H9 (cell line): ENCODE measurements around the gene SLC2A4RG. TPM values are rescaled to one million over a fixed set of nuclear protein-coding genes. Genes with fewer than 3 reads are reported as not detected.

Source experiments
- DNase-seq: peaks from one replicate; pipeline ENCODE4 v3.0.0-alpha.2; 2017
- H2AFZ ChIP-seq: one replicate; pipeline ENCODE4 v1.6.1; 2013; ENCODE audit warnings: mild to moderate bottlenecking, low read length, control low read depth, moderate library complexity
- H2AK5ac ChIP-seq: 2 replicates; pipeline ENCODE4 v1.6.1; 2013; ENCODE audit warnings: low read length, control low read depth, mixed read lengths; ENCODE audit not compliant: insufficient read length
- H2BK120ac ChIP-seq: one replicate; pipeline ENCODE4 v1.6.1; 2013; ENCODE audit warnings: low read depth, mild to moderate bottlenecking, low read length, control low read depth, inconsistent platforms; ENCODE audit not compliant: poor library complexity, severe bottlenecking
- H2BK12ac ChIP-seq: 2 replicates; pipeline ENCODE4 v1.6.1; 2013; ENCODE audit warnings: low read length, control low read depth, mixed read lengths, low read depth; ENCODE audit not compliant: insufficient read length
- H2BK15ac ChIP-seq: 2 replicates; pipeline ENCODE4 v1.6.1; 2013; ENCODE audit warnings: low read depth, low read length, control low read depth
- H2BK20ac ChIP-seq: one replicate; pipeline ENCODE4 v1.6.1; 2013; ENCODE audit warnings: low read depth, mild to moderate bottlenecking, low read length, control low read depth, inconsistent platforms; ENCODE audit not compliant: poor library complexity, severe bottlenecking
- H2BK5ac ChIP-seq: 2 replicates; pipeline ENCODE4 v1.6.1; 2013; ENCODE audit warnings: low read length, control low read depth, mixed read lengths; ENCODE audit not compliant: insufficient read length
- H3K14ac ChIP-seq: 2 replicates; pipeline ENCODE4 v1.6.1; 2013; ENCODE audit warnings: low read length, control low read depth; ENCODE audit not compliant: insufficient read depth
- H3K18ac ChIP-seq: 2 replicates; pipeline ENCODE4 v1.6.1; 2013; ENCODE audit warnings: low read depth, mild to moderate bottlenecking, mixed read lengths, low read length, control low read depth; ENCODE audit not compliant: insufficient read length
- H3K23ac ChIP-seq: 2 replicates; pipeline ENCODE4 v1.6.1; 2013; ENCODE audit warnings: low read length, control low read depth, mixed read lengths, low read depth; ENCODE audit not compliant: insufficient read length
- H3K23me2 ChIP-seq: 2 replicates; pipeline ENCODE4 v1.6.1; 2013; ENCODE audit warnings: low read depth, mild to moderate bottlenecking, mixed read lengths, low read length, control low read depth; ENCODE audit not compliant: insufficient read length, poor library complexity, severe bottlenecking
- H3K27ac ChIP-seq: 2 replicates; pipeline ENCODE4 v1.5.1; 2013; ENCODE audit warnings: low read length, control low read depth, mixed read lengths, low read depth; ENCODE audit not compliant: insufficient read length
- H3K27me3 ChIP-seq: 2 replicates; pipeline ENCODE4 v1.6.1; 2013; ENCODE audit warnings: low read length, control low read depth, inconsistent platforms; ENCODE audit not compliant: insufficient read depth
- H3K4ac ChIP-seq: 2 replicates; pipeline ENCODE4 v1.6.1; 2013; ENCODE audit warnings: low read depth, mild to moderate bottlenecking, control low read depth, inconsistent platforms, low read length, moderate library complexity
- H3K4me1 ChIP-seq: 2 replicates; pipeline ENCODE4 v1.6.1; 2013; ENCODE audit warnings: low read length, control low read depth, inconsistent platforms; ENCODE audit not compliant: insufficient read depth
- H3K4me2 ChIP-seq: 2 replicates; pipeline ENCODE4 v1.6.1; 2013; ENCODE audit warnings: low read length, control low read depth, mixed read lengths; ENCODE audit not compliant: insufficient read length, insufficient read depth
- H3K56ac ChIP-seq: 2 replicates; pipeline ENCODE4 v1.6.1; 2013; ENCODE audit warnings: low read depth, mild to moderate bottlenecking, mixed read lengths, low read length, control low read depth; ENCODE audit not compliant: insufficient read length
- H3K79me1 ChIP-seq: 2 replicates; pipeline ENCODE4 v1.6.1; 2013; ENCODE audit warnings: low read depth, mild to moderate bottlenecking, moderate library complexity, low read length, control low read depth, inconsistent platforms; ENCODE audit not compliant: insufficient read depth, poor library complexity, severe bottlenecking
- H3K79me2 ChIP-seq: 2 replicates; pipeline ENCODE4 v1.6.1; 2013; ENCODE audit warnings: low read length, control low read depth, inconsistent platforms; ENCODE audit not compliant: insufficient read depth
- H3K9ac ChIP-seq: 2 replicates; pipeline ENCODE4 v1.6.1; 2013; ENCODE audit warnings: low read length, control low read depth, mixed read lengths; ENCODE audit not compliant: insufficient read length; ENCODE audit errors: extremely low read depth
- H3K9me3 ChIP-seq: one replicate; pipeline ENCODE4 v1.6.1; 2013; ENCODE audit warnings: low read depth, low read length, inconsistent platforms; ENCODE audit not compliant: control insufficient read depth
- H3T11ph ChIP-seq: one replicate; pipeline ENCODE4 v1.6.1; 2013; ENCODE audit warnings: mild to moderate bottlenecking, low read length, control low read depth, inconsistent platforms
- H4K20me1 ChIP-seq: one replicate; pipeline ENCODE4 v1.6.1; 2013; ENCODE audit not compliant: control insufficient read depth, insufficient read length, insufficient read depth
- H4K5ac ChIP-seq: 2 replicates; pipeline ENCODE4 v1.6.1; 2013; ENCODE audit warnings: low read depth, mild to moderate bottlenecking, mixed read lengths, low read length, control low read depth; ENCODE audit not compliant: insufficient read length
- H4K8ac ChIP-seq: replicated peaks from 2 replicates; pipeline ENCODE4 v1.6.1; 2013; ENCODE audit warnings: low read length, control low read depth, mixed read lengths, low read depth; ENCODE audit not compliant: insufficient read length
- H4K91ac ChIP-seq: 2 replicates; pipeline ENCODE4 v1.6.1; 2013; ENCODE audit warnings: low read depth, mild to moderate bottlenecking, moderate library complexity, mixed read lengths, low read length, control low read depth; ENCODE audit not compliant: insufficient read length
- H3K27ac Mint-ChIP-seq, 3 experiments: 2 replicates in 2 of 3; 3 replicates in 1 of 3; pipeline ENCODE4 v1.8.0; 2020 to 2021; ENCODE audit warnings: mixed read lengths in 3 of 3, mild to moderate bottlenecking in 1 of 3, moderate library complexity in 1 of 3
- H3K27me3 Mint-ChIP-seq: 2 replicates; pipeline ENCODE4 v1.8.0; 2021; ENCODE audit warnings: low read depth, mild to moderate bottlenecking, moderate library complexity, mixed read lengths
- H3K36me3 Mint-ChIP-seq, 3 experiments: 2 replicates in 2 of 3; 3 replicates in 1 of 3; pipeline ENCODE4 v1.8.0; 2020 to 2021; ENCODE audit warnings: low read depth in 3 of 3, mixed read lengths in 3 of 3; ENCODE audit not compliant: insufficient read depth in 1 of 3
- H3K4me1 Mint-ChIP-seq, 2 experiments: 2 replicates each; pipeline ENCODE4 v1.8.0; 2020; ENCODE audit warnings: mixed read lengths in 2 of 2
- H3K4me3 Mint-ChIP-seq, 2 experiments: 2 replicates in 1 of 2; 3 replicates in 1 of 2; pipeline ENCODE4 v1.8.0; 2020 to 2021; ENCODE audit warnings: mild to moderate bottlenecking in 2 of 2, mixed read lengths in 2 of 2, moderate library complexity in 1 of 2
- H3K9me3 Mint-ChIP-seq, 2 experiments: 2 replicates in 1 of 2; 3 replicates in 1 of 2; pipeline ENCODE4 v1.8.0; 2020; ENCODE audit warnings: mild to moderate bottlenecking in 2 of 2, mixed read lengths in 2 of 2, moderate library complexity in 1 of 2
- CTCF ChIP-seq: fragments of 200-600 bp; sonication (generic); conservative IDR thresholded peaks from 3 replicates; pipeline ENCODE4 v1.8.0; 2021; ENCODE audit warnings: antibody characterized with exemption, mild to moderate bottlenecking
- WGBS: extraction: QIAGEN DNeasy Blood & Tissue Kit; methylation state at CpG from one replicate; pipeline ENCODE4 v1.1.7; 2013; ENCODE audit warnings: missing lambda C conversion rate, low lambda C conversion rate, mixed read lengths; ENCODE audit not compliant: insufficient read length; ENCODE audit errors: extremely low coverage; 5-methylcytosine and 5-hydroxymethylcytosine counted together
- total RNA-seq: library from RNA; stranded (reverse); gene quantifications from 2 replicates; pipeline ENCODE4 v1.2.1, GENCODE V29; 2021

SLC2A4RG gene
- total RNA-seq, 1 experiment from 2014 or later: 43.9 TPM

GRCh38 chr20:63745961-63746731 lies 6.6 kb downstream of the SLC2A4RG start:
- no peaks in the 10 kb centered on the region for H3K9me3 ChIP-seq
- no peak overlapping the region for H3K4me2 ChIP-seq
- no CpG with 5 or more reads among the region's 26 CpGs for WGBS
- no peak overlapping the region for H3K4ac ChIP-seq
- H3K27me3 Mint-ChIP-seq: no peaks in the 10 kb centered on the region
- H2AFZ ChIP-seq: no peak overlapping the region
- H4K91ac ChIP-seq: no peak overlapping the region
- no peak overlapping the region for H2BK12ac ChIP-seq
- H3K9me3 Mint-ChIP-seq: no peaks in the 10 kb centered on the region
- H3K9ac ChIP-seq: no peak overlapping the region
- H2BK20ac ChIP-seq: no peak overlapping the region
- H2AK5ac ChIP-seq: no peak overlapping the region
- H4K20me1 ChIP-seq: no peaks in the 10 kb centered on the region
- H4K5ac ChIP-seq: no peak overlapping the region
- TF ChIP-seq CTCF: no peak
- H3K4me3 Mint-ChIP-seq: no peak overlapping the region
- H3K18ac ChIP-seq: no peak overlapping the region
- H3T11ph ChIP-seq: no peak overlapping the region
- no peak overlapping the region for H3K56ac ChIP-seq
- no peak overlapping the region for H3K27ac ChIP-seq
- H3K79me2 ChIP-seq: no peaks in the 10 kb centered on the region
- peaks cover 0 to 14% (median 14%) of the 10 kb centered on the region in 3 experiments; a peak in 4 of 7 replicates for H3K36me3 Mint-ChIP-seq
- H3K4me1 Mint-ChIP-seq: peaks cover under 1 to 3% of the 10 kb centered on the region in 2 experiments; a peak in 3 of 4 replicates
- H3K27ac Mint-ChIP-seq: peak overlapping the region in 1 of 3 experiments; percentile 50; a peak in 2 of 7 replicates
- no peak overlapping the region for H4K8ac ChIP-seq
- no peak for DNase-seq
- no peak overlapping the region for H3K14ac ChIP-seq
- no peaks in the 10 kb centered on the region for H3K23me2 ChIP-seq
- H2BK120ac ChIP-seq: no peak overlapping the region
- no peaks in the 10 kb centered on the region for H3K27me3 ChIP-seq
- no peak overlapping the region for H3K23ac ChIP-seq
- no peak overlapping the region for H2BK5ac ChIP-seq
- H3K4me1 ChIP-seq: no peaks in the 10 kb centered on the region; the same call in 1 of the 2 replicates
- no peak overlapping the region for H2BK15ac ChIP-seq
- H3K79me1 ChIP-seq: no peaks in the 10 kb centered on the region
